ENCODE measurements around the gene NABP1. TPM values are rescaled to one million over a fixed set of nuclear protein-coding genes. Genes with fewer than 3 reads are reported as not detected.

The NABP1 gene
- total RNA-seq, 1 experiment from 2014 or later, result 46.5 TPM

- H2AFZ ChIP-seq, result no peak overlapping the region
- H3K36me3 ChIP-seq (ENCODE audit: low read depth), result no peaks in the 10 kb centered on the region
- H3K9me3 ChIP-seq (ENCODE audit: insufficient read depth, low read depth), result no peaks in the 10 kb centered on the region
- intact Hi-C loops (cut with micrococcal nuclease; ENCODE audit: unreplicated experiment), result no loop called here
- POLR2A ChIA-PET (ENCODE audit: unreplicated experiment), result no interaction called here
- no peaks in the 10 kb centered on the region for H3K27me3 ChIP-seq (ENCODE audit: insufficient read depth, low read depth)
- H3K27ac ChIP-seq, result no peak overlapping the region
- no peak for TF ChIP-seq CTCF (conservative IDR thresholded peaks at IDR 0.05)
- TF ChIP-seq EZH2 (IDR thresholded peaks at IDR 0.05; ENCODE audit: low read depth), result no peak
- no peak for DNase-seq
- no peaks in the 10 kb centered on the region for H3K9me2 ChIP-seq (ENCODE audit: insufficient read depth)
- no peak overlapping the region for H3K4me3 ChIP-seq
- no TSS peak for BruUV-seq (replicated peaks)
- no peaks in the 10 kb centered on the region for H3K4me1 ChIP-seq (replicated peaks; ENCODE audit: insufficient read depth)
- H3F3A ChIP-seq (ENCODE audit: insufficient read depth, low read depth), result no peaks in the 10 kb centered on the region
- H4K20me1 ChIP-seq (ENCODE audit: insufficient read depth), result no peaks in the 10 kb centered on the region
- H3K4me2 ChIP-seq, result no peak overlapping the region
- CTCF ChIA-PET, result no interaction called here
- H3K79me2 ChIP-seq (ENCODE audit: low read depth), result no peaks in the 10 kb centered on the region
Observed at GRCh38 chr2:191705701-191706100, 27.8 kb downstream of the NABP1 start.

GRCh38 chr2:191706791-191707190, 28.9 kb downstream of the NABP1 start:
- BruUV-seq (replicated peaks), result no TSS peak
- CTCF ChIA-PET, result no interaction called here
- POLR2A ChIA-PET (ENCODE audit: unreplicated experiment), result no interaction called here

GRCh38 chr2:191707542-191707941, 29.6 kb downstream of the NABP1 start:
- Histone ChIP-seq H3K27me3 (ENCODE audit: insufficient read depth, low read depth) (no peaks in the 10 kb centered on the region), H2AFZ (no peak overlapping the region), H3K4me2 (no peak overlapping the region), H3K4me3 (no peak overlapping the region), H3K36me3 (ENCODE audit: low read depth) (no peaks in the 10 kb centered on the region), H3K4me1 (replicated peaks; ENCODE audit: insufficient read depth) (no peaks in the 10 kb centered on the region), H4K20me1 (ENCODE audit: insufficient read depth) (no peaks in the 10 kb centered on the region), H3K79me2 (ENCODE audit: low read depth) (no peaks in the 10 kb centered on the region), H3F3A (ENCODE audit: insufficient read depth, low read depth) (no peaks in the 10 kb centered on the region), H3K27ac (no peak overlapping the region), H3K9me3 (ENCODE audit: insufficient read depth, low read depth) (no peaks in the 10 kb centered on the region), H3K9me2 (ENCODE audit: insufficient read depth) (no peaks in the 10 kb centered on the region)
- DNase-seq, result no peak
- ChIA-PET CTCF (no interaction called here), POLR2A (ENCODE audit: unreplicated experiment) (interaction anchor here (0.6 kb wide), 1 partner anchor 20 kb away, joined by 14 read pairs; no protein-coding TSS in a partner anchor)
- BruUV-seq (replicated peaks), result no TSS peak
- intact Hi-C loops (cut with micrococcal nuclease; ENCODE audit: unreplicated experiment), result no loop called here
- no peak for TF ChIP-seq EZH2 (IDR thresholded peaks at IDR 0.05; ENCODE audit: low read depth)

More at GRCh38 chr2:191706791-191707190, 28.9 kb downstream of the NABP1 start:
- H2AFZ ChIP-seq, result no peak overlapping the region
- no peak overlapping the region for H3K4me3 ChIP-seq
- H3K9me2 ChIP-seq (ENCODE audit: insufficient read depth), result no peaks in the 10 kb centered on the region
- H3K4me1 ChIP-seq (replicated peaks; ENCODE audit: insufficient read depth), result no peaks in the 10 kb centered on the region
- no peaks in the 10 kb centered on the region for H3K27me3 ChIP-seq (ENCODE audit: insufficient read depth, low read depth)
- H3K36me3 ChIP-seq (ENCODE audit: low read depth), result no peaks in the 10 kb centered on the region
- H3K4me2 ChIP-seq, result no peak overlapping the region
- no peaks in the 10 kb centered on the region for H3F3A ChIP-seq (ENCODE audit: insufficient read depth, low read depth)
- DNase-seq, result no peak
- intact Hi-C loops (cut with micrococcal nuclease; ENCODE audit: unreplicated experiment), result no loop called here
- no peaks in the 10 kb centered on the region for H3K79me2 ChIP-seq (ENCODE audit: low read depth)
- no peaks in the 10 kb centered on the region for H3K9me3 ChIP-seq (ENCODE audit: insufficient read depth, low read depth)
- TF ChIP-seq CTCF (conservative IDR thresholded peaks at IDR 0.05) (no peak), EZH2 (IDR thresholded peaks at IDR 0.05; ENCODE audit: low read depth) (no peak)
- no peaks in the 10 kb centered on the region for H4K20me1 ChIP-seq (ENCODE audit: insufficient read depth)
- H3K27ac ChIP-seq, result no peak overlapping the region

GRCh38 chr2:191710411-191710900, 32.5 kb downstream of the NABP1 start:
- Histone ChIP-seq H3K27ac (no peak overlapping the region), H4K20me1 (ENCODE audit: insufficient read depth) (no peaks in the 10 kb centered on the region), H3K27me3 (ENCODE audit: insufficient read depth, low read depth) (no peaks in the 10 kb centered on the region), H3K79me2 (ENCODE audit: low read depth) (no peaks in the 10 kb centered on the region), H3K36me3 (ENCODE audit: low read depth) (no peaks in the 10 kb centered on the region), H3K4me3 (no peak overlapping the region), H3K9me3 (ENCODE audit: insufficient read depth, low read depth) (no peaks in the 10 kb centered on the region), H3F3A (ENCODE audit: insufficient read depth, low read depth) (no peaks in the 10 kb centered on the region), H3K4me2 (no peak overlapping the region), H3K9me2 (ENCODE audit: insufficient read depth) (no peaks in the 10 kb centered on the region), H2AFZ (no peak overlapping the region), H3K4me1 (replicated peaks; ENCODE audit: insufficient read depth) (no peaks in the 10 kb centered on the region)
- no peak for DNase-seq
- POLR2A ChIA-PET (ENCODE audit: unreplicated experiment), result no interaction called here
- intact Hi-C loops (cut with micrococcal nuclease; ENCODE audit: unreplicated experiment), result no loop called here
- TF ChIP-seq CTCF (conservative IDR thresholded peaks at IDR 0.05) (no peak), EZH2 (IDR thresholded peaks at IDR 0.05; ENCODE audit: low read depth) (no peak)
- no TSS peak for BruUV-seq (replicated peaks)
- CTCF ChIA-PET, result no interaction called here
